ENCODE data around the gene ZNF827. TPM values are rescaled to one million over a fixed set of nuclear protein-coding genes. Genes with fewer than 3 reads are reported as not detected.

Gene ZNF827
- total RNA-seq, 1 experiment from 2014 or later = 19.1 TPM

- H3K36me3 ChIP-seq (ENCODE audit: control insufficient read depth in 1 of 2, insufficient read depth in 2 of 2, low read length in 2 of 2) = peaks cover 0 to 9% of the 10 kb centered on the region in 2 experiments; a peak in 1 of 4 replicates
- H3K27me3 ChIP-seq (ENCODE audit: insufficient read depth, low read length) = no peaks in the 10 kb centered on the region
- H3K9me3 ChIP-seq (ENCODE audit: control insufficient read depth in 1 of 2, insufficient read depth in 1 of 2, low read depth in 1 of 2, low read length in 2 of 2) = no peaks in the 10 kb centered on the region
- H3K9ac ChIP-seq (ENCODE audit: low read length) = no peak overlapping the region
- H4K20me1 ChIP-seq (ENCODE audit: insufficient read depth) = no peaks in the 10 kb centered on the region
- TF ChIP-seq SIN3A (IDR thresholded peaks at IDR 0.05; ENCODE audit: low read depth) (no peak), ZBTB33 (IDR thresholded peaks at IDR 0.05; ENCODE audit: extremely low read depth, insufficient replicate concordance, low read length) (no peak), RAD21 (IDR thresholded peaks at IDR 0.05; ENCODE audit: low read depth) (no peak), EZH2 (IDR thresholded peaks at IDR 0.05) (no peak), EZH2phosphoT487 (IDR thresholded peaks at IDR 0.05; ENCODE audit: borderline replicate concordance) (no peak), EGR1 (IDR thresholded peaks at IDR 0.05; ENCODE audit: low read depth) (no peak), ELF1 (IDR thresholded peaks at IDR 0.05; ENCODE audit: borderline replicate concordance, low read depth) (no peak)
- BruUV-seq (replicated peaks) = no TSS peak
- H3K4me3 ChIP-seq (replicated peaks in 1 of 2; ENCODE audit: low read depth in 1 of 2, low read length in 2 of 2) = no peak overlapping the region
- no peak for DNase-seq (ENCODE audit: low read depth, low spot score)
- ChIA-PET POLR2A (no interaction called here), CTCF (no interaction called here), RAD21 (ENCODE audit: low non-redundant PET in 1 of 2, low total read pairs in 2 of 2, uncharacterized antibody in 2 of 2, unreplicated experiment in 2 of 2) (no interaction called here)
- no peak overlapping the region for H3K27ac ChIP-seq (ENCODE audit: low read depth, low read length)
- no peak overlapping the region for H3K4me2 ChIP-seq (ENCODE audit: low read length)
- peaks cover 20 to 59% of the 10 kb centered on the region in 2 experiments for H3K4me1 ChIP-seq (ENCODE audit: control insufficient read depth in 1 of 2, insufficient read depth in 2 of 2, low read length in 2 of 2)
- intact Hi-C loops (cut with micrococcal nuclease) = loop anchor here (5.0 kb wide), 1 partner anchor 123 kb away; the partner anchor contains the start of gene ZNF827
- no peak for ATAC-seq
- no peaks in the 10 kb centered on the region for H3K79me2 ChIP-seq (ENCODE audit: insufficient read depth, low read length)
- no peaks in the 10 kb centered on the region for H3K9me2 ChIP-seq (ENCODE audit: insufficient read depth)
- H2AFZ ChIP-seq (ENCODE audit: low read depth, low read length, poor library complexity, severe bottlenecking) = no peak overlapping the region
These were observed 124.4 kb downstream of the ZNF827 start for GRCh38 chr4:145814246-145814645.

- H3K27ac ChIP-seq (ENCODE audit: low read depth, low read length) = peak overlapping the region; percentile 72
- RAD21 ChIA-PET (ENCODE audit: low non-redundant PET in 1 of 2, low total read pairs in 2 of 2, uncharacterized antibody in 2 of 2, unreplicated experiment in 2 of 2) = no interaction called here
- H3K4me3 ChIP-seq (replicated peaks in 1 of 2; ENCODE audit: low read depth in 1 of 2, low read length in 2 of 2) = 0 out of 4 replicates have a peak overlapping the region, but pooled peaks of 1 of the 2 experiments have one; percentile 27
- peaks cover 28 to 72% of the 10 kb centered on the region in 2 experiments for H3K4me1 ChIP-seq (ENCODE audit: control insufficient read depth in 1 of 2, insufficient read depth in 2 of 2, low read length in 2 of 2)
- DNase-seq (ENCODE audit: low read depth, low spot score) = peak; percentile 93
- H3K36me3 ChIP-seq (ENCODE audit: control insufficient read depth in 1 of 2, insufficient read depth in 2 of 2, low read length in 2 of 2) = peaks cover 0 to 9% of the 10 kb centered on the region in 2 experiments; a peak in 1 of 4 replicates
- no peaks in the 10 kb centered on the region for H4K20me1 ChIP-seq (ENCODE audit: insufficient read depth)
- H3K79me2 ChIP-seq (ENCODE audit: insufficient read depth, low read length) = no peaks in the 10 kb centered on the region
- H3K4me2 ChIP-seq (ENCODE audit: low read length) = peak overlapping the region; percentile 66
- no TSS peak for BruUV-seq (replicated peaks)
- no peak overlapping the region for H3K9ac ChIP-seq (ENCODE audit: low read length)
- no peaks in the 10 kb centered on the region for H3K9me2 ChIP-seq (ENCODE audit: insufficient read depth)
- POLR2A ChIA-PET = no interaction called here
- H2AFZ ChIP-seq (ENCODE audit: low read depth, low read length, poor library complexity, severe bottlenecking) = no peak overlapping the region
- intact Hi-C loops (cut with micrococcal nuclease) = loop anchor here (5.0 kb wide), 1 partner anchor 124 kb away; the partner anchor contains the start of gene ZNF827
- CTCF ChIA-PET = no interaction called here
- no peaks in the 10 kb centered on the region for H3K9me3 ChIP-seq (ENCODE audit: control insufficient read depth in 1 of 2, insufficient read depth in 1 of 2, low read depth in 1 of 2, low read length in 2 of 2)
- no peaks in the 10 kb centered on the region for H3K27me3 ChIP-seq (ENCODE audit: insufficient read depth, low read length)
- peak; percentile 72 for ATAC-seq
- TF ChIP-seq TCF7L2 (IDR thresholded peaks at IDR 0.05; ENCODE audit: borderline replicate concordance, extremely low read depth, insufficient read depth, insufficient read length) (peak; percentile 67), SIN3A (IDR thresholded peaks at IDR 0.05; ENCODE audit: low read depth) (peak; percentile 90), ZBTB33 (IDR thresholded peaks at IDR 0.05; ENCODE audit: extremely low read depth, insufficient replicate concordance, low read length) (no peak), REST (IDR thresholded peaks at IDR 0.05; ENCODE audit: low read depth) (no peak), SP1 (IDR thresholded peaks at IDR 0.05; ENCODE audit: low read depth) (peak; percentile 97), JUND (IDR thresholded peaks at IDR 0.05) (peak; percentile 93)
These were observed 125.7 kb downstream of the ZNF827 start for GRCh38 chr4:145812919-145813318.

Data from HCT116 (cell line).